SK-N-DZ (cell line): ENCODE measurements around the gene OBSL1.
A peak's percentile ranks its signal among the peaks of the same experiment; 100 is the strongest.

Source experiments
- DNase-seq: peaks from one replicate; pipeline ENCODE4 v3.0.0-alpha.2; 2015; ENCODE audit warnings: low spot score

OBSL1 gene

GRCh38 chr2:219515874-219516629, 55.3 kb downstream of the OBSL1 start:
- DNase-seq: no peak

GRCh38 chr2:219514836-219515235, 56.5 kb downstream of the OBSL1 start:
- no peak for DNase-seq

GRCh38 chr2:219514196-219514761, 57.1 kb downstream of the OBSL1 start, which contains the start of gene ASIC4:
ASIC4 (plus strand) TSS chr2:219514482; CDS start chr2:219514725, 243 bp downstream.
- DNase-seq: peak; percentile 87

GRCh38 chr2:219513787-219514186, 57.6 kb downstream of the OBSL1 start:
- no peak for DNase-seq

GRCh38 chr2:219512524-219513216, 58.7 kb downstream of the OBSL1 start:
- no peak for DNase-seq

- DNase-seq: no peak
Observed at GRCh38 chr2:219511547-219512325, 59.6 kb downstream of the OBSL1 start.

GRCh38 chr2:219510512-219511135, 60.7 kb downstream of the OBSL1 start:
- no peak for DNase-seq

- peak; percentile 75 for DNase-seq
Observed at GRCh38 chr2:219509780-219510511, 61.4 kb downstream of the OBSL1 start.

GRCh38 chr2:219508971-219509779, 62.2 kb downstream of the OBSL1 start:
- DNase-seq: no peak

- DNase-seq: no peak
Observed at GRCh38 chr2:219508444-219508734, 63.0 kb downstream of the OBSL1 start.

- DNase-seq: no peak
Observed at GRCh38 chr2:219507581-219508443, 63.5 kb downstream of the OBSL1 start.

GRCh38 chr2:219506802-219507526, 64.4 kb downstream of the OBSL1 start:
- DNase-seq: no peak

- DNase-seq: no peak
Observed at GRCh38 chr2:219506153-219506801, 65.1 kb downstream of the OBSL1 start.

GRCh38 chr2:219505585-219505984, 65.8 kb downstream of the OBSL1 start:
- no peak for DNase-seq

- no peak for DNase-seq
Observed at GRCh38 chr2:219502618-219503017, 68.7 kb downstream of the OBSL1 start.

- DNase-seq: no peak
Observed at GRCh38 chr2:219501849-219502248, 69.5 kb downstream of the OBSL1 start.
